ENCODE measurements around the gene CAMTA1. TPM values are rescaled to one million over a fixed set of nuclear protein-coding genes. Genes with fewer than 3 reads are reported as not detected.

Gene CAMTA1
- polyA plus RNA-seq, 1 experiment, result 64.9 TPM

DNA sequence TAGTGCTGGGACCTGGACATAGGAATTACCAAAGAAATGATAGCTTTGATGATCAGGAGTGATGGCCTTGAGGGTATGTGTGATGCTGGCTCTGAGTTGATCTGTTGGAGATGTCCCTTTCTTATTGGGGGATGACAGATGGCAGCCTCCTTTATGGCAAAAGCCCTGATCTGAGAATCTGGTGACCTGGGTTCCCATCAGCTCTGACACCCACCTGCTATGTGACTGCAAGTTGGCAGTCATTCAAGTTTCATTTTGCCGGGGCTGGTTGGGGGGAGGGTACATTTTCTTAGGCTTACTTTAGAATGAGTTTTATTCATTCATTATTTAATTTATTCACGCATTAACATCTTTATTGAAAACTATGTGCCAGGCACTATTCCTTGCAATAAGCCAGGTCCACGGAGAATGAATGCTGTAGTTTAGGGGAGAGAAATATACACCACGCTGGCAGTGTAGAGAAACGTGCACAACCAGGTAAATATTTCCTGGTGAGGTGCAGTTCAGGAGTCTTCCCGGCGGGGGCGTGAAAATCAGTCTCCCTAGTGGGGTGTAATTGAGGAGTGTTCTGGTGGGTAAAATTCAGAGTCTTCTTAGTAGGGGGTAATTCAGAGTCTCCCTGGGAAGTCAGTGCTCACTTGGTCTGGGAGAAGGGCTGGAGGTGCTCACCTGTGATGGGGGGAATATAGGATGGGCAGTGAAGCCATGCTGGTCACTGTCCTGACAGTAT lies 401.3 kb downstream of the CAMTA1 start:
- H3K27ac ChIP-seq (ENCODE audit: low read depth, low read length), result no peak overlapping the region
- no peaks in the 10 kb centered on the region for H3K9me3 ChIP-seq (ENCODE audit: control insufficient read depth, insufficient read depth, low read length)
- ChIA-PET CTCF (interaction anchor here (0.5 kb wide), 1 partner anchor 157 kb away, joined by 6 read pairs; no protein-coding TSS in a partner anchor), POLR2A (no interaction called here)
- DNase-seq (ENCODE audit: low read depth, low spot score), result no peak
- TF ChIP-seq, protein P1, sequence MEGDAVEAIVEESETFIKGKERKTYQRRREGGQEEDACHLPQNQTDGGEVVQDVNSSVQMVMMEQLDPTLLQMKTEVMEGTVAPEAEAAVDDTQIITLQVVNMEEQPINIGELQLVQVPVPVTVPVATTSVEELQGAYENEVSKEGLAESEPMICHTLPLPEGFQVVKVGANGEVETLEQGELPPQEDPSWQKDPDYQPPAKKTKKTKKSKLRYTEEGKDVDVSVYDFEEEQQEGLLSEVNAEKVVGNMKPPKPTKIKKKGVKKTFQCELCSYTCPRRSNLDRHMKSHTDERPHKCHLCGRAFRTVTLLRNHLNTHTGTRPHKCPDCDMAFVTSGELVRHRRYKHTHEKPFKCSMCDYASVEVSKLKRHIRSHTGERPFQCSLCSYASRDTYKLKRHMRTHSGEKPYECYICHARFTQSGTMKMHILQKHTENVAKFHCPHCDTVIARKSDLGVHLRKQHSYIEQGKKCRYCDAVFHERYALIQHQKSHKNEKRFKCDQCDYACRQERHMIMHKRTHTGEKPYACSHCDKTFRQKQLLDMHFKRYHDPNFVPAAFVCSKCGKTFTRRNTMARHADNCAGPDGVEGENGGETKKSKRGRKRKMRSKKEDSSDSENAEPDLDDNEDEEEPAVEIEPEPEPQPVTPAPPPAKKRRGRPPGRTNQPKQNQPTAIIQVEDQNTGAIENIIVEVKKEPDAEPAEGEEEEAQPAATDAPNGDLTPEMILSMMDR (IDR thresholded peaks at IDR 0.05; ENCODE audit: low read depth, low read length), result no peak
- no peak overlapping the region for H3K4me3 ChIP-seq (ENCODE audit: low read depth, low read length)
- H3K27me3 ChIP-seq (ENCODE audit: control insufficient read depth, insufficient read depth, low read length), result no peaks in the 10 kb centered on the region

DNA sequence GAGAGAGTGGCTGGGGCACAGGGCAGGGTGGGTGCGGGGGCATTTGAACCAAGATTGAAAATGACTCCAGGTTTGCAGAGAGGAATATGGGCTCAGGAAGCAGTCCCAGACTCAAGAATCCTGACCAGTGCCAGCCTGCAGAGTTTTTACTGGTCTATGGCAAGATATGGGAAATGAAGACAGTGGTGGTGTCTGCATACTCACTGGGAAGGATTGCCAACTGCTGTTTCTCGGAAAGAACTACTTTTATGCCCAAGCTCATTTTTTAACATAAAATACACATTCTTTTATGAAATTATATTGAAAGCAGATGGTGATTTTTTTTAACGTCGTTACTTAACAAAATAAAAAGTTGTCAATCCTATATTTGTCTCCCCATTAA lies 401.8 kb downstream of the CAMTA1 start:
- ChIA-PET POLR2A (no interaction called here), CTCF (no interaction called here)
- TF ChIP-seq, protein P1 (IDR thresholded peaks at IDR 0.05; ENCODE audit: low read depth, low read length), result no peak

GRCh38 chr1:7190261-7190660 lies 405.0 kb downstream of the CAMTA1 start:
- ChIA-PET CTCF (no interaction called here), POLR2A (no interaction called here)
- TF ChIP-seq, protein P1 (IDR thresholded peaks at IDR 0.05; ENCODE audit: low read depth, low read length), result no peak
- DNase-seq (ENCODE audit: low read depth, low spot score), result no peak
- Histone ChIP-seq H3K9me3 (ENCODE audit: control insufficient read depth, insufficient read depth, low read length) (no peaks in the 10 kb centered on the region), H3K4me3 (ENCODE audit: low read depth, low read length) (no peak overlapping the region), H3K27ac (ENCODE audit: low read depth, low read length) (no peak overlapping the region), H3K27me3 (ENCODE audit: control insufficient read depth, insufficient read depth, low read length) (no peaks in the 10 kb centered on the region)

More for the DNA sequence above, 401.8 kb downstream of the CAMTA1 start:
- H3K9me3 ChIP-seq (ENCODE audit: control insufficient read depth, insufficient read depth, low read length), result no peaks in the 10 kb centered on the region
- no peak overlapping the region for H3K4me3 ChIP-seq (ENCODE audit: low read depth, low read length)
- no peak overlapping the region for H3K27ac ChIP-seq (ENCODE audit: low read depth, low read length)
- no peak for DNase-seq (ENCODE audit: low read depth, low spot score)
- no peaks in the 10 kb centered on the region for H3K27me3 ChIP-seq (ENCODE audit: control insufficient read depth, insufficient read depth, low read length)

- no peaks in the 10 kb centered on the region for H3K9me3 ChIP-seq (ENCODE audit: control insufficient read depth, insufficient read depth, low read length)
- ChIA-PET CTCF (interaction anchor here (1.1 kb wide), 1 partner anchor 21 kb away, joined by 6 read pairs; no protein-coding TSS in a partner anchor), POLR2A (no interaction called here)
- no peak overlapping the region for H3K27ac ChIP-seq (ENCODE audit: low read depth, low read length)
- no peak overlapping the region for H3K4me3 ChIP-seq (ENCODE audit: low read depth, low read length)
- TF ChIP-seq, protein P1 (IDR thresholded peaks at IDR 0.05; ENCODE audit: low read depth, low read length), result no peak
- no peak for DNase-seq (ENCODE audit: low read depth, low spot score)
- no peaks in the 10 kb centered on the region for H3K27me3 ChIP-seq (ENCODE audit: control insufficient read depth, insufficient read depth, low read length)
Measured at GRCh38 chr1:7192453-7192852, 407.2 kb downstream of the CAMTA1 start.

GRCh38 chr1:7196036-7196911 lies 411.0 kb downstream of the CAMTA1 start:
- TF ChIP-seq, protein P1 (IDR thresholded peaks at IDR 0.05; ENCODE audit: low read depth, low read length), result no peak
- POLR2A ChIA-PET, result no interaction called here
- Histone ChIP-seq H3K4me3 (ENCODE audit: low read depth, low read length) (no peak overlapping the region), H3K9me3 (ENCODE audit: control insufficient read depth, insufficient read depth, low read length) (no peaks in the 10 kb centered on the region; the same call in 1 of the 2 replicates), H3K27ac (ENCODE audit: low read depth, low read length) (no peak overlapping the region), H3K27me3 (ENCODE audit: control insufficient read depth, insufficient read depth, low read length) (no peaks in the 10 kb centered on the region)
- DNase-seq (ENCODE audit: low read depth, low spot score), result no peak
- CTCF ChIA-PET, result no interaction called here
